HG03575 (cell line): ENCODE results near the gene ATXN2.
"Not testable (repeated sequence)": the region's sequence is repeated elsewhere in the genome, so short reads cannot be mapped to it uniquely, and the experiment has no call there.

ENCODE experiments used
- ATAC-seq: cut with Tn5 transposase; IDR thresholded peaks from one replicate; pipeline ENCODE4 v1.9.1; 2021; ENCODE audit not compliant: unreplicated experiment, insufficient number of reproducible peaks, low FRiP score; ENCODE audit errors: extremely low read depth

Gene ATXN2

GRCh38 chr12:111598637-111599452, at the start of gene ATXN2:
Gene ATXN2 (minus strand): TSS chr12:111599315. CDS start chr12:111599034, 281 bp downstream.
- ATAC-seq = no peak

GRCh38 chr12:111645433-111645832, 46.3 kb upstream of the ATXN2 start:
- ATAC-seq = no peak

- ATAC-seq = no peak
These were observed 44.3 kb upstream of the ATXN2 start for GRCh38 chr12:111643427-111643826.

GRCh38 chr12:111642681-111643426, 43.7 kb upstream of the ATXN2 start:
- no peak for ATAC-seq

DNA sequence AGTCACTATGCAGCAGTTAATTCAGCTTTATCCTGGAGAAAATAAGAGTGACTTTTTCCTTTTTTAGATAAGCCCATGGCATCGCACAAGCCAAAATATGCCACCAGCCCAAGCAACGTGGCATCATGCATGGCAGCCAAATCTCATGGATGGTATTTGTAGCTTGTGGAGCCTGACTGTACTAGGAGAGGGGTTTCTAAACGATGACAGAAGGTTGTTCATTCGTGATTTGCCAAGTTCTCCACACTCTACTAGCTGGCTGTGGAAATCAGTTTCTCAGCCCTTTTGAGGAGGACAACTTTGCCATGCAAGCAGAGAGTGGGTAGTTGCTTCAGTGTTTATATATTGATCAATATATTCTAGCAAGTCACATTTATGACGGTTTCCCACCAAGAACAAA, 41.4 kb upstream of the ATXN2 start:
- no peak for ATAC-seq

DNA sequence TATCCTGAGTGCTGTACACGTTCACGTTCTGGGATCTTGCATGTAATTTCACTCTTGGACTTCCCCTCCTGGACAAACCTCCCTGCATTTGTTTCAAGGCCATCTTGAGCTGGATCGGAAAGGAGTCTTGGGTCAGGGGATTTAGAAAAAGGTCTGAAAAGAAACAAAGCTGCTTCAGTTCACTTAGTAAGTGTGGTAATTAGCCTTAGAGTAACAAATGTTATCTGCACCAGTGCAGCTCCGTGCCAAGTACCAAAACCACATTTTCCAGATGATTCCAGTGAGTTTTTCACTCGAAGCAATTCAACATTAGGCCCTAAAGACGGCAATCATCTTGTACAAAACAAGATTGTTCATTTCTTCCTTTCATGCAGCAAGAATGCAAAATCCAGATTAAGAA, 39.4 kb upstream of the ATXN2 start:
- ATAC-seq = no peak

DNA sequence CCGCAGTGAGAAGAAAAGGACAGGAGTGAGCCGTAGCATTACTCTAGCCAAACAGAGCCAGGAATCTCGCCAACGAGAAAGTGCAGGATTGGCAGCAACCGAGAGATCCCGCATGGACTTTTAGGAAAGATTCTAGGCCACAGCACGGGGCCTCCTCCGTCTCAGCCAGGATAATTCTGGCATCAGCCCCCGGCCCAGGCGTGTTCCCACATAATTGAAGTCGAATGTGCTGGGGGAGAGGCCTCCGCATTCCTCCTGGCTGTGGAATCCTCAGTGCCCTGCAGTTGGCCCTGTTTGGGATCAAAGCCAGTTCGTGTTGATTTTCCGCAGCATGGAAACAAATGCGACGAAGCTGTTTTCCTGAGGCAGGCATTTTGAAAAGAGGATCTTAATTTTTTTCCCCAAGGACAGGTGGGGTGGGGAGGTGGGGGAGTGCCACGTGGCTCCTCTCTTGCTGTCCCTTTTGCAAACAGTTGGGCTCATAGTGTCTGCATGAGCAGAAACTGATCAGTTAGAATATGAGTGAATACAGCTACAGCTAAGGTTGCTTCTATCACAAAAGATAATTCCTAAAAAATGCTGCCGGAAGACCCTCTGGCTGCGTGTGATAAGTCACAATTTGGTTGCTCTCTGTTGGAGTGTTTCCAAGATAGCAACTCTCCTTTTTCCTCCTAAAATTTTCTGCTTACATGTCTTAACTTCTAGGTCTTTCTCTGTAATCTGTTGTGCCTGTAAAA, 37.3 kb upstream of the ATXN2 start:
- no peak for ATAC-seq

DNA sequence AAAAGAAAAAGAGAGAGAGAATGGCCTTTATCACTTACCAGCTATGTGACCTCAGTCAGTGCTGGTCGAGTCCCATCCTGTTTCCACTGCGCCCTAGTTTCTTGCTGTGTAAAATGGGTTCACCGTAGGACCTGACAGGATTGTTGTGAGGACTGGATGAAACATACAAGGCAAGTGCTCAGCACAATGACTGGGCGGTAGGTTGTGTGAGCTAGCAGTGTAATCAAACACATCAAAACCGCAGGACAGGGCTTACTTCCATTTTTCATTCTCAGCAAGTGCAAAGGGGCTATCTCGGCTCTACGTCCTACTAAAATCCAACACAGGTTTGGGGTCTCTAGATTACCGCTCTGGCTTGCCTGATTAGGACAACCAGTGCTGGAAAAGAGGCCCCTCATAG, 36.4 kb upstream of the ATXN2 start:
- no peak for ATAC-seq

GRCh38 chr12:111628505-111629260, 29.6 kb upstream of the ATXN2 start:
- no peak for ATAC-seq

DNA sequence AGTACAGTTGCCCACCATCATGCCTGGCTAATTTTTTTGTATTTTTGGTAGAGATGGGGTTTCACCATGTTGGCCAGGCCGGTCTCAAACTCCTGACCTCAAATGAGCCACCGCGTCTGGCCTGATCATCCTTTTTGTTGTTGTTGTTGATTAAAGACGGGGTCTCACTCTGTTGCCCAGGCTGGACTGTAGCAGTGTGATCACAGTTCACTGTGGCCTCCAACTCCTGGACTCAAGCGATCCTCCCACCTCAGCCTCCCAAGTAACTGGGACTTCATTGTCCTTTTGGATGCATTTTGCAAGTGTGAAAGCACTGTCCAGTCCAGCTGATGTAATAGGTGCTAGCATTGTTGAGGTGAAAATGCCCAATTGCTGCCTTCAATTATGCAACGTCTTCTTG, 27.1 kb upstream of the ATXN2 start:
- no peak for ATAC-seq

GRCh38 chr12:111624540-111624939, 25.4 kb upstream of the ATXN2 start:
- ATAC-seq = no peak

GRCh38 chr12:111617841-111618240, 18.7 kb upstream of the ATXN2 start:
- not testable (repeated sequence) for ATAC-seq

GRCh38 chr12:111616177-111616623, 17.1 kb upstream of the ATXN2 start:
- no peak for ATAC-seq

DNA sequence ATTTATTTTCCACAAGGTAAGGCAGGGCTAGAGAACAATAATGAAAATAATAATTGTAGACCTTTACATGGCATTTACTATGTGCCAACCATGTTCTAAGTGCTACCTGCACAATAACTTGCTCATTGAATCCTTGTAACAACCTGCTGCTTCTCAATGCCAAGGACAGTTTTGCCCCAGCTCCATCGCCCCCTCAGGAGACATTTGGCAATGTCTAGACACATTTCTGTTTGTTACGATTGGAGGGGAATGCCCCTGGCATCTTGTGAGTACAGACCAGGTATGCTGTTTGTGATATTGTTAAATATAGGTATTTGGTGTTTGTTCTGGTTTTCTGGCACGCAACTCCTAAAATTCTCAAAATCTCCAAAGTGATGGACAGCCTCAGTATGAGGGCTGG, 8.1 kb upstream of the ATXN2 start:
- no peak for ATAC-seq

GRCh38 chr12:111606767-111607230, 7.7 kb upstream of the ATXN2 start:
- ATAC-seq = no peak

DNA sequence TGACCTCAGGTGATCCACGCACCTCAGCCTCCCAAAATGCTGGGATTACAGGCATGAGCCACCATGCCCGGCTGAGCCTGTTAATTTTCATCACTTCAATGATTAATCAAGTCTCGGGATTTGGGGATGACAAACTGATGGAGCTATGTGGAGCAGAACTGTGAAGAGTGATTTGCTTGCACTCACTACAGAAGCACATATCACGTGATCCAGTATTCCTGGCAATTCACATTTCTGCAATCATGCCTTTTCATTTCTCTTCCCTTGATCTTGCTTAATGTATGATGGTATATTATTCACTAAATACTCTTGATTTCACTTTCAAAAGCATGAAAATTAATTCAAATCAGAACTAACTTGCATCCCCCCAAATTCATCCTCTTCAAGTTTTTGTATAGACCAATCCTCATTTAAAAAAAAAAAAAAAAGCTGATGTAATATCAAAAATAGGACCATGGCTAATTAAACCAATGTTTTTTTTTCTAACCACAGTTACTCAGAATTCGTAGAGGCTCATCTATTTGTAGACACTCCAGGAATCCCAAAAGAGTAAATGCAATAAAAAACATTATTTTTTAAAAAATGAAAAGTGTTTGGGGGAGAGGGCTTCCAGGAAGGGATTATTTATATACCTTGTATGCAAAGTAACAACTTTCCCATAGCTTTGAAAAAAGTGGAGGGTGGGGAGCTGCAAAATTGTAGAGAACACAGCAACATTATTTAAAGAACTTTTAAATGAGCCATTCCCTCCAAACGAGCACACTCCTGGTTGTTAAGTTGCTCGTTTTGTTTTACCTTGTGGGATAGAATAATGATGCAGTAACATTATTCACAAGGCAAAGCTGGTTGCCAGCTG, 7.0 kb upstream of the ATXN2 start:
- no peak for ATAC-seq

- ATAC-seq = not testable (repeated sequence)
These were observed 3.7 kb upstream of the ATXN2 start for GRCh38 chr12:111602857-111603256.

DNA sequence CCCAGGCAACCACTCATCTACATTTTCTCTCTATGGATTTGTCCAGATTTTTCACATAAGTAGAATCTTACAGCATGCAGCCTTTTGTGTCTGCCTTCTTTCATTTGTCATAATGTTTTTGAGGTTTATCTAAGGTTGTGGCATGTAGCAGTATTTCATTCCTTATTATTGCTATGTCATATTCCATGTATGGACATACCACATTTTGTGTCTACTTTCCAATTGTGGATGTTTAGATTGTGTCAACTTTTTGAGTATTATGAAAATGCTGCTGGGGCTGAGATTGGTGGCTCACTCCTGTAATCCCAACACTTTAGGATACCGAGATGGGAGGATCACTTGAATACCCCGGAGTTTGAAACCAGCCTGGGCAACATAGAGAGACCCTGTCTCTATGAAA, 3.2 kb upstream of the ATXN2 start:
- no peak for ATAC-seq
